Thymus (tissue), 11 donors: Measurements from ENCODE around the gene OPCML. TPM values are rescaled to one million over a fixed set of nuclear protein-coding genes. Genes with fewer than 3 reads are reported as not detected.

Experiments
- DNase-seq, 9 donors: peaks; one replicate each; pipeline ENCODE4 v3.0.0-alpha.2; 2013; ENCODE audit warnings: low spot score in 9 of 9, low read depth in 6 of 9, missing footprints in 1 of 9
- H3K27ac ChIP-seq, 2 donors: one replicate each; pipeline ENCODE4 v1.5.1; 2013; ENCODE audit warnings: control low read depth in 1 of 2, low read depth in 1 of 2, low read length in 1 of 2, mild to moderate bottlenecking in 1 of 2, moderate library complexity in 1 of 2
- H3K27me3 ChIP-seq, 2 donors: one replicate each; pipeline ENCODE4 v1.5.1; 2013; ENCODE audit warnings: low read length in 1 of 2; ENCODE audit not compliant: control insufficient read depth in 2 of 2, insufficient read depth in 1 of 2
- H3K36me3 ChIP-seq, 2 donors: one replicate each; pipeline ENCODE4 v1.5.1; 2013; ENCODE audit warnings: low read length in 1 of 2, mild to moderate bottlenecking in 1 of 2, moderate library complexity in 1 of 2; ENCODE audit not compliant: control insufficient read depth in 2 of 2, insufficient read depth in 2 of 2
- H3K4me1 ChIP-seq, 2 donors: one replicate each; pipeline ENCODE4 v1.5.1; 2013; ENCODE audit warnings: low read length in 2 of 2; ENCODE audit not compliant: control insufficient read depth in 2 of 2, insufficient read depth in 2 of 2
- H3K4me3 ChIP-seq, 2 donors: one replicate each; pipeline ENCODE4 v1.5.1; 2013; ENCODE audit warnings: low read length in 2 of 2, control low read depth in 1 of 2, mild to moderate bottlenecking in 1 of 2
- H3K9me3 ChIP-seq, 2 donors: one replicate each; pipeline ENCODE4 v1.5.1; 2013; ENCODE audit warnings: low read length in 1 of 2, mild to moderate bottlenecking in 1 of 2; ENCODE audit not compliant: control insufficient read depth in 2 of 2, insufficient read depth in 1 of 2
- WGBS: extraction: QIAGEN DNeasy Blood & Tissue Kit; methylation state at CpG from one replicate; pipeline ENCODE4 v1.1.7; 2013; 5-methylcytosine and 5-hydroxymethylcytosine counted together
- polyA plus RNA-seq: library from polyadenylated mRNA; stranded (reverse); fragments of 200-250 nt; gene quantifications from one replicate; pipeline ENCODE4 v1.2.3, GENCODE V29; 2013
- total RNA-seq: library from RNA; stranded (reverse); fragments of 120-200 nt; gene quantifications from one replicate; pipeline ENCODE4 v1.2.4, GENCODE V29; 2013
- donor health status: healthy.

Gene OPCML
- total and polyA plus RNA-seq, 2 donors: 0.07 to 0.09 TPM

DNA sequence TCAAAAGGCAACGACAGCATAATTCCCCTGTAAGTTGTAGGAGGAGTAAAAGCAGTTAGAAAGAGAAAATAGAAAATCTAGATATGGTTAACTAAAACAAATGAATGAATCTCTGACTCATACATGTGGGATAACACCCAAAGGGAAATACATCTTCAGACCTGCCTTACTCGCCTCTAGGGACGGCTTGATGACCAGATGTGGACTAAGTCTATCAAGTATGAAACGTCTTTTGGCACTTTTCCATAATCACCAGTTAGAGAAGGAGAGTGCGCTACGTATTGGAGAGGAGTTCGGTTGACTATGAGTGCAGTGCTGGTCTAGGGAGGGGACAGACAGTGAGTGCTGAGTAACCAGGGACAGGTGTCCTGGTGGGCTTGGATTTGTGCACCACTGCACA lies 459.9 kb downstream of the OPCML start:
- WGBS: 89% methylated on average over 7 of the region's 7 CpGs
- Histone ChIP-seq H3K27ac (no peak overlapping the region), H3K4me1 (no peaks in the 10 kb centered on the region), H3K36me3 (no peaks in the 10 kb centered on the region), H3K9me3 (no peaks in the 10 kb centered on the region), H3K27me3 (peaks cover 0 to 10% of the 10 kb centered on the region in 2 donors), H3K4me3 (no peak overlapping the region)
- no peak for DNase-seq

DNA sequence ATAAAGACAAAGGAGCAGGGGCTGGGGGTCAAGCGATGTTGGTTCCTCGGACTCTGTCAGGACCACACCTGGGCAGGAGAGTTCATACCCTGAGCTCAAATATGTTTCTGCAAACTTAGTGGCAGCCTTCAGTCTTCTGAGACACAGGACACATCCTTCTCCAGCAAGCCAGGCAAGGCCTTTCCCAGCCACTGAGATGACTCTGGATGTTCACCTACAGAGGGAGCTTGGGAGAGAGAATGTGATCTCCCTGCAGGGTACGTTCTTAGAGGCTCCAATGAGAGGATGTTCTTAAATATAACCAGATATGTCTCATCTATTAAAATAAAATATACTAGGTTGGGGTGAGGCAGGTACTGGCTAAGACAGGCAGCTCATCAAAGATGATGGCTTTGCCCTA lies 461.5 kb downstream of the OPCML start:
- no peaks in the 10 kb centered on the region for H3K9me3 ChIP-seq
- 64% methylated on average over 3 of the region's 3 CpGs for WGBS
- no peaks in the 10 kb centered on the region for H3K36me3 ChIP-seq
- peaks cover 0 to 7% of the 10 kb centered on the region in 2 donors for H3K27me3 ChIP-seq
- DNase-seq: no peak
- no peak overlapping the region for H3K4me3 ChIP-seq
- H3K4me1 ChIP-seq: no peaks in the 10 kb centered on the region
- H3K27ac ChIP-seq: no peak overlapping the region

DNA sequence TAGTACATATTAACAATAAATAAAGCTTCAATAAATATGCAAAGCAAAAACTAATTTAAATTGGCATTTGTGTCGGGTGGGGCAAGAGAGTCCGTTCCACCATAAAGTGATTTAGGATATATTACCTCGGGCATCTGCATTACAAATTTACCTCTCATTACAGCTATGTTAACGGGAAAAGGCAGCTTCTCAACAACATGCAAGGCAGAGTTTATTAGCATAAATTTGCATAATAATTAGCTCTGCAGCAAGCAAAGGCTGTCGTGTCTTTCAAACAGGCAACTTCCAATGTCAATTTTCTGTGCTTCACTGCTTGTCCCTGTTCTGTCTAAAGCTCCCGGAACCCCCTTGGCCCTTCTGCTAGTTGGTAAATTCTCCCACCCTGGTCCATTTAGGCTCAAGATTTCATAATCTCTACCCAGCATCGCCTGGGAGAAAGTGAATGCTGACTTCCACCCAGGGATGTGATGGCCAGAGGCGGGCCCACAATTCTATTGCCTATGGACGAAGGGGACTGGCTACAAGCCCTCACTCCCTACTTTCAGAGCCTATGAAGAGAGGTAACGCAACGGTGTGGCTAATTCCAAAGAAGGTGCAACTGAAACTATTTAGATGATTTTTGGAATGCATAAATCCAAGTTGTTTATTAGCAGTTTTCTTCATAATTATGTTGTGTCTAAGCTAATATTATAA lies 462.1 kb downstream of the OPCML start:
- WGBS: 46% methylated on average over 11 of the region's 11 CpGs

DNA sequence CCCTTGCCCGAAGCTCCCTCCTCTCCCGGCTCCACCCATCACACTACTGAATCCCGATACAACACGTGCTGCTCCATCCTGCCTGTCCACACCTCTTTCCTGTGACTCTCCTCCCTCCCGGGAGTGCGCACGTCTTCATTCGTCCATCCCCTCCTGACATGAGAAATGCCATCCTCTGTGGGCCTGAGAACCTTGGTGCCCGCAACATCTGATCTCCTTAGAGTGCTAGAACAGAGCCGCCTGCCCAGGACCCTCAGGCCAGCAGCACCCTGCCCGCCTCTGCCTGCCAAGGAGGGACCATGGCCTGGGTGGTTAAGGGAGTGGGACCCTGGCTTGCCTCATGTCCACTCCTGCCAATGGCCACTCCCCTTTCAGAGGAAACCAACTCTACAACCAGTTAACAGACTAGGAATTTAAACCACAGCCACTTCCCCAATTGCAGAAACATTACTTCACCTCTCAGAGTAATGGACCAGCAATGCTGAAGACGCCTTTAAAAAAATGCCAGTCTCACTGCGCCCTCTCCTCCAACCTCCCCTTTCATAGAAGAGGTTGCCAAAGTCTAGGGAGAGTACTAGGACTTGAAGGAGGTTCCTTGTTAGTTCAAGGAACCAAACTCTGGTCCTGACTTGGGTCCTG lies 466.3 kb downstream of the OPCML start:
- Histone ChIP-seq H3K4me1 (no peaks in the 10 kb centered on the region), H3K36me3 (no peaks in the 10 kb centered on the region), H3K4me3 (no peak overlapping the region), H3K27ac (no peak overlapping the region), H3K27me3 (peaks cover 3 to 38% of the 10 kb centered on the region in 2 donors), H3K9me3 (no peaks in the 10 kb centered on the region)
- 86% methylated on average over 13 of the region's 13 CpGs for WGBS
- DNase-seq: no peak

More for the DNA sequence above, 462.1 kb downstream of the OPCML start:
- Histone ChIP-seq H3K4me1 (no peaks in the 10 kb centered on the region), H3K36me3 (no peaks in the 10 kb centered on the region), H3K4me3 (no peak overlapping the region), H3K27ac (no peak overlapping the region), H3K27me3 (peaks cover 0 to 8% of the 10 kb centered on the region in 2 donors), H3K9me3 (no peaks in the 10 kb centered on the region)
- DNase-seq: no peak

DNA sequence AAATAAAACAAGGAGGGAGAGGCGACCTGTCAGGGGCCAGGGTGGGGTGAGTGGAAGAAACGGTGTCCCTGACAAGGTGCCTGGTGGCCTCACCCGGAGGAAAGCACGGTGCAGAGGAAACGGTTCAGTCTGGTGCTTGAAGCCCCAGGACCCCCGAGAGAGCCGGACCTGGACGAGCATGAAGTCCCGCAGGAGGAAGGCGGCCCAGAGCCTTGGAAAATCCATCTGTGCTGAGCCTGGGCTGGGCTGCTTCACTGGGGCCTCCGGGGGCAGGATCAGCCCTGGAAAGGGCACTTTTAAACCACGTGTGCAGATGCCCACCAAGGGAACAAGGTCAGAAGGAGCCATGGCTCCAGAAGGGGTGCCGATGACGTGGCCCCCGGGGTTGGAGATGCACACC lies 467.3 kb downstream of the OPCML start:
- no peaks in the 10 kb centered on the region for H3K4me1 ChIP-seq
- no peak for DNase-seq
- 80% methylated on average over 15 of the region's 15 CpGs for WGBS
- no peaks in the 10 kb centered on the region for H3K9me3 ChIP-seq
- H3K36me3 ChIP-seq: no peaks in the 10 kb centered on the region
- peaks cover 3 to 35% of the 10 kb centered on the region in 2 donors for H3K27me3 ChIP-seq
- no peak overlapping the region for H3K27ac ChIP-seq
- no peak overlapping the region for H3K4me3 ChIP-seq

DNA sequence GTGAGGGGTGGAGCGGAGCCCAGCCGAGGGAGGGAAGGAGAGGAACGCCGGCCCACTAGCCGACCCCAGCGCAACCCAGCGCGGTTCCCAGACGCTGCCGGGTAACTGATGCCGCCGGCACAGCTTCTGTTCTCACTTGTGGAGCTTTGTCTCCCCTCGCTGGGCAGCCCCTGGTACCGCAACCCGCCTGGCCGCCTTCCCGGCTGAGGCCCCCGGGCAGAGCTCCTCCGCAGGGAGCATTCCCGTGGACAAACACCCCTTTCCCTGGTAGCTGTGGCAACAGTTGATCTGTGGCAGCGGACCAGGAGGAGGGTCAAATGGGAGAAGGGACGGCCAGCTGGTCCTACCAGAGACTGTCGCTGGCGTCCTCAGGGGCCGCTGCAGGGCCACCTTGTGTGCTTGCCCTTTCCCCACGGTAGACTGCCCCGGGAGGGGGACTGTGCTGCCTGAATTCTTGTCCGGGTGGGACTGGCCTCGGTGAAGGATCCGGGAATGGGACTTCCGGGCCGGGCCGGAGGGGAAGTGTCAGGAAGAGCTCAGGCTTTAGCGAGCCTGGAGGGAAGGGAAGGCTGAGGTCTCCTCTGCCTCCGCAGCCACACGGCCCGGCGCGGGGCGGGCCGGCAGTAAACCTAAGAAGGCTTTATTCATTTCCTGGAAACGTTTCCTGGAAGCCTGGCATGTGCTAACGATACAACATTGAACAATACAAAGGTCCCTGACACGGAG lies 468.0 kb downstream of the OPCML start:
- WGBS: 2% methylated on average over 44 of the region's 44 CpGs
- Histone ChIP-seq H3K4me1 (no peaks in the 10 kb centered on the region), H3K4me3 (no peak overlapping the region), H3K27ac (no peak overlapping the region), H3K36me3 (no peaks in the 10 kb centered on the region), H3K27me3 (peaks cover 3 to 33% of the 10 kb centered on the region in 2 donors), H3K9me3 (no peaks in the 10 kb centered on the region)
- DNase-seq: peak in 2 of 9 donors; percentile 9 to 14

DNA sequence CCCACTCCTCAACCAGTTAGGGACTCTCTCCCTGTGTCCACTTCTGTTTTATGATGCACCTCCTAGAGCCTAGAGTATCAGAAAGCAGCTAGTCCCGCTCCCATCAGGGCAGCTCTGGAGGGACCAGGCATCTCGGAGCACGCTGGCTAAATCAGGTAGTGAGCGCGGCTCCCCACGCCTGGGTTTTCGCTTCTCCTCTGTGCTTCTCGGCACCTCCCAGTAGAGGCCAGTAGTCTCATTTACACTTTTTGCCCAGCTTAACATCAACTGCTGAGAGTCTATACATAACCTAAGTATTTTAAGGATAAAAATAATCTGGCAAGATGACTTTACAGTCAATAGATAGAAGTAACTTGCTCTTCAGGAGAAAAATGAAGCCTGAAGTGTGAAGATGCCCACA lies 473.8 kb downstream of the OPCML start:
- no peaks in the 10 kb centered on the region for H3K9me3 ChIP-seq
- H3K27ac ChIP-seq: no peak overlapping the region
- H3K4me3 ChIP-seq: no peak overlapping the region
- 63% methylated on average over 8 of the region's 8 CpGs for WGBS
- H3K36me3 ChIP-seq: no peaks in the 10 kb centered on the region
- no peak for DNase-seq
- no peaks in the 10 kb centered on the region for H3K4me1 ChIP-seq
- peaks cover 0 to 13% of the 10 kb centered on the region in 2 donors for H3K27me3 ChIP-seq

DNA sequence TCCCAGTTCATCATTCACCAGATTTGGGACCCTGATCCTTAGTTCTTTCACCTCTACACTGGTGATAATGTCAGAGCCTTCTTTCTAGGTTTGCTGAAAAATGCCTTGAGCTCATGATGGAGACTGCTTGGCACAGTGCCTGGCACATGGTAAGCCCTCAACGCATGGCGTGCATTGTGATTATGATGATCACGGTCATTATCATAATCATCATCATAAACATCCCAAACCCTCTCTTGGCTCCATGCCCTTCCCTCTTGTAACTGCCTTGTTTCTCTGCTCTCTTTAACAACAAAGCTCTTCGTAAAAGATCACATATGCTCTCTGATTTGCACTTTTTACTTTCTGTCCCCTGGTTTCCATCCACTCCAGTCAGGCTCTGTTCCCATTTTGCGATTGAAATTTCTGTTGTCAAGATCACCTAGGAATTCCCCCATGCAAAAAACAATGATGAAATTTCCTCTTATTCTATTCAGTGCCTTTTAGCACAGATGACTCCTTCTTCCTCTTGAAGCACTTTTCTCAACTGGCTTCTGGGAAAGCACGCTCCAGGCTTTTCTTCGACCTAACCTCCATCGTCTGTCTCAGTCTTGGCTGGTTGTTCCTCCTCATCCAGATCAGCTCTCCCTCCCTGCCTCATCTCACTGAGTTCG lies 479.1 kb downstream of the OPCML start:
- Histone ChIP-seq H3K27ac (no peak overlapping the region), H3K4me3 (no peak overlapping the region), H3K9me3 (no peaks in the 10 kb centered on the region), H3K36me3 (no peaks in the 10 kb centered on the region), H3K27me3 (no peaks in the 10 kb centered on the region), H3K4me1 (no peaks in the 10 kb centered on the region)
- 93% methylated on average over 9 of the region's 9 CpGs for WGBS
- no peak for DNase-seq

DNA sequence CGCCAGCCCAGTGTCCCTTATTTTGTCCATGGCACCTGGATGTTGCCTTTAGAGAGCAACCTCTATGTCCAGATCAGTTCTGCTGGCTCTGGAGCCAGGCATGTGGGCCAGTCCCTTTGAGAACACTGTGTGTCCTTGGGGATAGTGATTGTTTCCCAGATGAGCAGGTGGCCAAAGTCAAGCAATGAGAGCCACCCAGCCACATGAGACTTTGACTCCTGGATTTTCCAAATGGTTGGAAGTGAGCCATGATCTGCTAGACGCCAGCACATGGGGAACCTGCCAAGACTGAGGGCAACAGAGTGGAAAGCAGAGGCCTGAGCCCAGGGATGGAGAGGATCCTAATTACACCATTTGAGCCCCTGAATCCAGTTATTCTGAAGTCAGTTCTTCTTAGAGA lies 479.8 kb downstream of the OPCML start:
- no peak overlapping the region for H3K4me3 ChIP-seq
- no peaks in the 10 kb centered on the region for H3K36me3 ChIP-seq
- WGBS: 93% methylated on average over 2 of the region's 2 CpGs
- no peak overlapping the region for H3K27ac ChIP-seq
- H3K27me3 ChIP-seq: no peaks in the 10 kb centered on the region
- DNase-seq: no peak
- H3K4me1 ChIP-seq: no peaks in the 10 kb centered on the region
- no peaks in the 10 kb centered on the region for H3K9me3 ChIP-seq
